ENCODE results near the gene CAB39.
A peak's percentile ranks its signal among the peaks of the same experiment; 100 is the strongest.

DNA sequence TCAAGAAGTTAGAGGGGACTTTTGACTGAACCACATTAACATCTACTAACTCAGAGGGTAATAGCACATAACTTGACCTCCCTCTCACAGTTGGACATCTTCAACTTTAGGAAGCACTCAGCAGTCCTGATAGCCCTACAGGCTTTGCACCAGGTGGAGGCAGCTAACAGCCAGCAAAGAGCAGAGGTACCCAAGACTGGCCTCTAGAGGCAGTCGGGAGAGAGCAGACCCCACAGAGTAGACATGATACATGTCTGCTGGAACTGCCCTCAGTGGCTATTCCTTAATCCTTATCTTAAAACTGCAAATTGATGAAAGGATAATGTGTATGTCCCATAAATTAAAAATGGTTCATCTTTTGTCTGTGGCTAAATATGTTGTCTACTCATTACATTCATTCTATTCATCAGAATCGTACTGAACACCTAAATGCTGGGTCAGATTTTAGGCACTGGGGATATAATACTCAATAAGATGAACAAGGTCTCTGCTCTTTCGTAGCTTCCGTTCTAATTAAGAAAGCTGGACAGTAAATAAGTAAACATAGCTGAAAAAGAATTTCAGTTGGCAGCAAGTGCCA is 49.8 kb downstream of the CAB39 start:
- TF ChIP-seq, protein P1, sequence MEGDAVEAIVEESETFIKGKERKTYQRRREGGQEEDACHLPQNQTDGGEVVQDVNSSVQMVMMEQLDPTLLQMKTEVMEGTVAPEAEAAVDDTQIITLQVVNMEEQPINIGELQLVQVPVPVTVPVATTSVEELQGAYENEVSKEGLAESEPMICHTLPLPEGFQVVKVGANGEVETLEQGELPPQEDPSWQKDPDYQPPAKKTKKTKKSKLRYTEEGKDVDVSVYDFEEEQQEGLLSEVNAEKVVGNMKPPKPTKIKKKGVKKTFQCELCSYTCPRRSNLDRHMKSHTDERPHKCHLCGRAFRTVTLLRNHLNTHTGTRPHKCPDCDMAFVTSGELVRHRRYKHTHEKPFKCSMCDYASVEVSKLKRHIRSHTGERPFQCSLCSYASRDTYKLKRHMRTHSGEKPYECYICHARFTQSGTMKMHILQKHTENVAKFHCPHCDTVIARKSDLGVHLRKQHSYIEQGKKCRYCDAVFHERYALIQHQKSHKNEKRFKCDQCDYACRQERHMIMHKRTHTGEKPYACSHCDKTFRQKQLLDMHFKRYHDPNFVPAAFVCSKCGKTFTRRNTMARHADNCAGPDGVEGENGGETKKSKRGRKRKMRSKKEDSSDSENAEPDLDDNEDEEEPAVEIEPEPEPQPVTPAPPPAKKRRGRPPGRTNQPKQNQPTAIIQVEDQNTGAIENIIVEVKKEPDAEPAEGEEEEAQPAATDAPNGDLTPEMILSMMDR (IDR thresholded peaks at IDR 0.05) = peak; percentile 61
- no peak for TF ChIP-seq EZH2 (IDR thresholded peaks at IDR 0.05)

Measured in neural progenitor cell (in vitro differentiated cells).